AG04449 (cell line): ENCODE data around the gene SERPINB8.
"Not testable (repeated sequence)": the region's sequence is repeated elsewhere in the genome, so short reads cannot be mapped to it uniquely, and the experiment has no call there.

Experiments
- CTCF ChIA-PET: fragments of 350-600 bp; formaldehyde crosslinking; extraction: SDS; loops from one replicate; lab custom pipeline; 2021; ENCODE audit warnings: antibody characterized with exemption; lab: Yijun Ruan, JAX
- POLR2A ChIA-PET: fragments of 400-600, 350-600 bp; formaldehyde crosslinking; extraction: SDS; loops from one replicate; lab custom pipeline; 2020; ENCODE audit warnings: antibody characterized with exemption, inconsistent platforms; lab: Yijun Ruan, JAX
- DNase-seq: peaks from one replicate; pipeline ENCODE4 v3.0.0-alpha.2; 2010; ENCODE audit warnings: low read depth, low spot score
- H3K4me3 ChIP-seq: 2 replicates; pipeline ENCODE4 v1.5.1; 2011; ENCODE audit warnings: low read depth, mild to moderate bottlenecking, control low read depth, low read length
- CTCF ChIP-seq: IDR thresholded peaks from one replicate; pipeline ENCODE4 v1.5.1; 2011; ENCODE audit warnings: mild to moderate bottlenecking, moderate library complexity, low read length, control low read depth, inconsistent platforms; ENCODE audit not compliant: insufficient read depth; ENCODE audit errors: missing control alignments

Gene SERPINB8

GRCh38 chr18:63969942-63970808 lies at the start of gene SERPINB8:
Gene SERPINB8, plus strand, starts transcription at chr18:63970081. Its CDS starts 8,228 bp downstream, at chr18:63978309.
- CTCF ChIA-PET = interaction anchor here (0.8 to 1.5 kb wide), 2 partner anchors 12 to 25 kb away, joined by 3 read pairs; no protein-coding TSS in a partner anchor
- POLR2A ChIA-PET = interaction anchor here (0.6 to 0.9 kb wide), 4 partner anchors 8 to 87 kb away, joined by 3 to 4 read pairs (median 3); no protein-coding TSS in a partner anchor
- peak; percentile 79 for DNase-seq
- TF ChIP-seq CTCF = no peak
- peak within 1 kb of the TSS; percentile 85 for H3K4me3 ChIP-seq

- CTCF ChIA-PET = interaction anchor here (0.9 to 3.3 kb wide), 4 partner anchors 12 to 29 kb away, joined by 3 to 26 read pairs (median 4); partner anchors contain the start of gene SERPINB10
- H3K4me3 ChIP-seq = no peak overlapping the region
- POLR2A ChIA-PET = no interaction called here
- no peak for TF ChIP-seq CTCF
- no peak for DNase-seq
Measured at GRCh38 chr18:63922049-63922448, 47.8 kb upstream of the SERPINB8 start.

GRCh38 chr18:63924551-63924950 lies 45.3 kb upstream of the SERPINB8 start:
- no peak overlapping the region for H3K4me3 ChIP-seq
- peak; percentile 71 for DNase-seq
- ChIA-PET POLR2A (interaction anchor here (1.1 kb wide), 1 partner anchor 12 kb away, joined by 3 read pairs; no protein-coding TSS in a partner anchor), CTCF (interaction anchor here (0.6 to 3.3 kb wide), 2 partner anchors 11 to 14 kb away, joined by 3 to 26 read pairs; no protein-coding TSS in a partner anchor)
- no peak for TF ChIP-seq CTCF

- POLR2A ChIA-PET = no interaction called here
- TF ChIP-seq CTCF = no peak
- DNase-seq = no peak
- no peak overlapping the region for H3K4me3 ChIP-seq
- CTCF ChIA-PET = no interaction called here
Measured at GRCh38 chr18:63928331-63928730, 41.5 kb upstream of the SERPINB8 start.

GRCh38 chr18:63929369-63929768 lies 40.5 kb upstream of the SERPINB8 start:
- H3K4me3 ChIP-seq, CTCF ChIA-PET, POLR2A ChIA-PET, DNase-seq: not testable (repeated sequence)

- CTCF ChIA-PET = interaction anchor here (1.0 to 1.3 kb wide), 4 partner anchors 20 to 413 kb away, joined by 3 read pairs; no protein-coding TSS in a partner anchor
- DNase-seq = no peak
- POLR2A ChIA-PET = no interaction called here
- TF ChIP-seq CTCF = no peak
- no peak overlapping the region for H3K4me3 ChIP-seq
Measured at GRCh38 chr18:63930773-63931354, 39.0 kb upstream of the SERPINB8 start.
